Measurements from ENCODE around the gene LRRC53. TPM values are rescaled to one million over a fixed set of nuclear protein-coding genes. Genes with fewer than 3 reads are reported as not detected.

LRRC53 gene
- total RNA-seq, 1 experiment from 2014 or later = not detected

- H3K9me3 ChIP-seq = no peaks in the 10 kb centered on the region
Measured at GRCh38 chr1:74422421-74423292, 89.8 kb downstream of the LRRC53 start.

DNA sequence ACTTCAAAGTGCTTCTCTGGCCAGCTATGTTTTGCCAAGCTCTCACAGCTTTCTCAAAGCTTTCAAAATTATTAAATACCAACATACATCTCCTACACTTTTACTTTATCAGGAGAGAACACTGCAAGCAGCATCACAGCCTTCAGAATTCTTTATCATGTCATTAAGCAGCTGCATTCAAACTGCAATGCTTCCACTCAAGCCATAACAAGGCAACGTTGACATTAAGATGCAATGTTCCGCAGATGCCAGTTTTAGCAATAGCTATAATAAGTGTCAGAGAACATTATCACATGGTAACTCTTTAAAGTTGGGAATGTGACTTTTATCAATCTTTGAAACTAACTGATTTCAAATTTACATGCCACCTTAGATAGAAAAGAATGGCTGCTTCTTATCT lies 91.9 kb downstream of the LRRC53 start:
- no peak for DNase-seq
- Histone ChIP-seq H3K36me3 (no peaks in the 10 kb centered on the region), H3K9me3 (no peaks in the 10 kb centered on the region), H3K27me3 (no peaks in the 10 kb centered on the region), H3K4me3 (no peak overlapping the region)

More at GRCh38 chr1:74422421-74423292, 89.8 kb downstream of the LRRC53 start:
- Histone ChIP-seq H3K4me3 (no peak overlapping the region), H3K36me3 (no peaks in the 10 kb centered on the region), H3K27me3 (no peaks in the 10 kb centered on the region)
- DNase-seq = no peak

Other genes starting within 250 kb of the LRRC53 start
- gene ERICH3, start 161.2 kb upstream of the LRRC53 start, total RNA-seq (2014; rRNA removed; shearing (Covaris generic); ENCODE audit: low replicate concordance) = not detected in 2 replicates
- 35.8 and 55.8 TPM in 2 replicates for gene CRYZ, start 220.4 kb upstream of the LRRC53 start, total RNA-seq (2014; rRNA removed; shearing (Covaris generic); ENCODE audit: low replicate concordance)
- gene TYW3, start 220.5 kb upstream of the LRRC53 start, total RNA-seq (2014; rRNA removed; shearing (Covaris generic); ENCODE audit: low replicate concordance) = 4.0 and 12.2 TPM in 2 replicates

All from MG63 (cell line).